ENCODE data around the gene COL4A5.

DNA sequence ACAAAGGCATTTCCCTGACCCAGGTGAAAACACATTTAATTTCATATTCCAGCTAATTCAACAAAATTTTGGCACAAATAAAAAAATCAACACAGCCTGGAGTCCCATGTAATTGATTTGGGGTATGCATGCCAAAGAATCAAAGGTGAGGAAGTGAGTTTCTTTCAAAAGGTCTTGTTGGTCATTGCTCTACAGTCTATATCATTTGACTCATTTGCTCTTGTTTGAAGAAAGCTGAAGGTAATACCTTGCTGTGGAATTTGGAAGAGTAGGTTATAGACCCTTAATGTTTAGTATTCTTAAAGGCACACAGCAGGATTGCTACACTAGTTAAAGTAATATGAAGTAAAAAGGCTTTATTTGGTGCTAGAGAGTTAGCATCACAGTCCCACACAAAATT, 26.9 kb upstream of the COL4A5 start:
- TF ChIP-seq CTCF (conservative IDR thresholded peaks at IDR 0.05 in 1 of 2, IDR thresholded peaks at IDR 0.05 in 1 of 2; ENCODE audit: extremely low read depth in 1 of 2, insufficient read depth in 1 of 2, low read depth in 1 of 2, low read length in 2 of 2) (no peak), EZH2 (IDR thresholded peaks at IDR 0.05; ENCODE audit: borderline replicate concordance, low read length) (no peak)

All from mammary epithelial cell (primary cell).